ENCODE results near the gene HMGN3. TPM values are rescaled to one million over a fixed set of nuclear protein-coding genes. Genes with fewer than 3 reads are reported as not detected.

Gene HMGN3
- total RNA-seq, 4 donors from 2014 or later: 9.4 to 33.5 (median 21.6) TPM

DNA sequence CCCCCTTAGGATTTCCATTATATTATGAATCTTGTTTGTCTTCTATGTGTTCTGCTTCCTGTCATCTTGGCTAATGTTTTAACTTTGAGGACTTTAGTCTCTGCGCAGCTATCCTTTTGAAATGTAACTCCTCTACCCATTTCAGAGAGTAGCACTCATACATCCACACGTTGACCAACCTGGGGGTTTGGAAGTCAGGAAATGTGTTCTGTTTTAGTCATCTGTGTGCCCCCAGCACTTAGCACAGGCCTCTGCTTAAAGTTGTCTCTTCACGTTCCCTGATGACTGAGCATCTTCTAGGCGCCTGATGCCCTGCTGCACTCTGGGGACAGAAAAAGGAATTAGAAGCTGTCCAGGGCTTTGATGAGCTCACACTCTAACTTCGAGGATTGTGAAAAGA is 47.9 kb downstream of the HMGN3 start:
- Histone ChIP-seq H3K36me3 (no peaks in the 10 kb centered on the region), H3K4me3 (no peak overlapping the region), H3K27me3 (no peaks in the 10 kb centered on the region), H3K27ac (no peak overlapping the region), H3K9me3 (peaks cover 0 to 4% of the 10 kb centered on the region in 2 donors), H3K4me1 (no peaks in the 10 kb centered on the region)
- whole genome bisulfite sequencing, 2 donors (ENCODE audit: low coverage in 1 of 2): 64 to 86% methylated on average over 3 to 5 of the region's 5 CpGs
- TF ChIP-seq POLR2A (IDR thresholded peaks at IDR 0.05): no peak
- no peak for TF ChIP-seq EP300 (IDR thresholded peaks at IDR 0.05; ENCODE audit: low read depth)
- TF ChIP-seq, protein P1, sequence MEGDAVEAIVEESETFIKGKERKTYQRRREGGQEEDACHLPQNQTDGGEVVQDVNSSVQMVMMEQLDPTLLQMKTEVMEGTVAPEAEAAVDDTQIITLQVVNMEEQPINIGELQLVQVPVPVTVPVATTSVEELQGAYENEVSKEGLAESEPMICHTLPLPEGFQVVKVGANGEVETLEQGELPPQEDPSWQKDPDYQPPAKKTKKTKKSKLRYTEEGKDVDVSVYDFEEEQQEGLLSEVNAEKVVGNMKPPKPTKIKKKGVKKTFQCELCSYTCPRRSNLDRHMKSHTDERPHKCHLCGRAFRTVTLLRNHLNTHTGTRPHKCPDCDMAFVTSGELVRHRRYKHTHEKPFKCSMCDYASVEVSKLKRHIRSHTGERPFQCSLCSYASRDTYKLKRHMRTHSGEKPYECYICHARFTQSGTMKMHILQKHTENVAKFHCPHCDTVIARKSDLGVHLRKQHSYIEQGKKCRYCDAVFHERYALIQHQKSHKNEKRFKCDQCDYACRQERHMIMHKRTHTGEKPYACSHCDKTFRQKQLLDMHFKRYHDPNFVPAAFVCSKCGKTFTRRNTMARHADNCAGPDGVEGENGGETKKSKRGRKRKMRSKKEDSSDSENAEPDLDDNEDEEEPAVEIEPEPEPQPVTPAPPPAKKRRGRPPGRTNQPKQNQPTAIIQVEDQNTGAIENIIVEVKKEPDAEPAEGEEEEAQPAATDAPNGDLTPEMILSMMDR (IDR thresholded peaks at IDR 0.05): no peak
- DNase-seq: no peak
- in situ Hi-C loops (cut with MboI; ENCODE audit: low pct_ligation_motif_present in 1 of 4, low pct_unique_long_range_greater_than_20kb in 1 of 4, low sequenced_read_pairs in 3 of 4) (no loop called here), intact Hi-C loops (cut with DNase I; ENCODE audit: low total_unique reads) (no loop called here)

DNA sequence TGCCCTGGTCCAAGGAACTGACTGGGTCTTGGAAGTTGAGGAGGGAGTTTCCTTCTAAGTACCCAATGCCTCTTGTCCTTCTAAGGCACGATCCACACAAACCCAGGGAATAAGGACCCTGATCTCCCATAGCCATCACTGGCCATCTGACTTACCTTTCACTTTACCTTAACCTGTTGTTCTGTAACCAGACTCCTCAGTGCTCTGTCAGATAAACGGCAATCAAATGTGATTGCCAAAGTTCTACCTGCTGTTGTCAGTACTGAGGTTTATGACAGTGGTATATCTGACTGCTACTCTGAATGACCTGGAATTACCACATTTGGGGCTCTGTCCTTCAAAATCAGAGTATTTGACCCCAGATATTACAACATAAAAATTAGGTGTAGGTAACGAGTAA is 49.8 kb downstream of the HMGN3 start:
- no peaks in the 10 kb centered on the region for H3K27me3 ChIP-seq
- WGBS, 2 donors (ENCODE audit: low coverage in 1 of 2): 69 to 70% methylated on average over 1 to 3 of the region's 3 CpGs
- no peaks in the 10 kb centered on the region for H3K9me3 ChIP-seq
- intact Hi-C loops (cut with DNase I; ENCODE audit: low total_unique reads) (no loop called here), in situ Hi-C loops (cut with MboI; ENCODE audit: low pct_ligation_motif_present in 1 of 4, low pct_unique_long_range_greater_than_20kb in 1 of 4, low sequenced_read_pairs in 3 of 4) (no loop called here)
- H3K4me3 ChIP-seq: no peak overlapping the region
- DNase-seq: no peak
- no peak overlapping the region for H3K27ac ChIP-seq
- TF ChIP-seq EP300 (IDR thresholded peaks at IDR 0.05; ENCODE audit: low read depth) (no peak), POLR2A (IDR thresholded peaks at IDR 0.05) (no peak), POLR2AphosphoS5 (IDR thresholded peaks at IDR 0.05) (no peak)
- TF ChIP-seq, protein P1 (IDR thresholded peaks at IDR 0.05): no peak
- H3K36me3 ChIP-seq: no peaks in the 10 kb centered on the region
- H3K4me1 ChIP-seq: no peaks in the 10 kb centered on the region

DNA sequence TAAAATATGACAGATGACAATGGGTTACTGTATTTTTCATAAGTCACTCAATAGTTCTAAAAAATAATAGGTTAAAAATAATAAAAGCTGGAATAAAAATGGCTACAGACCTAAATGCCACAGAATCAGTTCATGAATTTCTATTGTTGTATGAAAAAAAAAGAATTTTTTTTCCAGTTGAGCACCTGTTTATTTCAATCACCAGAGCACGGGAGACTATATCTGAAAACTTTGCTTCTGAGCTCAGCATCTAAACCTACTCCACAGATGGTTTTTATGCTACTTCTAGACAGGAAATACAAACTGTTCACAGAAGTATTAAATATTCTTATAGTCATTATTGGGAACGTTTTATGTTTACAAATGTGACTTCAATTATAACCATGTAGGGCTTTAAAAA is 50.4 kb downstream of the HMGN3 start:
- intact Hi-C loops (cut with DNase I; ENCODE audit: low total_unique reads): no loop called here
- H3K27me3 ChIP-seq: no peaks in the 10 kb centered on the region
- 27 to 45% methylated on average over 2 of the region's 2 CpGs for WGBS, 2 donors (ENCODE audit: low coverage in 1 of 2)

DNA sequence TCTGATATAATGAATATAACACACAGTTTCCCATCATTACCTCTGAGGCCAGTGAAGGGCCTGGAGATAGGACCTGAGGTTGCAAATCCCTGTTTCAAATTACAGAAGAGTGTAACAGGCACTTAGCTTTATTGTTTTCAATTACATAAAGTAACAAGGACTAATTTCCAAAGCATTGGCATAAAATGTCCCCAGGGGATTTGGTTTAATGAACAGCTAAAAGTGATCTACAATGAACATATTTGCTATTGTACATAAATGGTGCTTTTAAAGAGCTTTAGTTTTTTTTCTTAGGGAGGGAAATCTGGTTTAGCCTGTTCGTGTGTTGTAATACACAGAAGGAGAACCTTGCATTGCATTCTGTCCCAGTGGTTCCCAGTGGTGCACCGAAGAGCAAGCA is 54.4 kb downstream of the HMGN3 start:
- DNase-seq: no peak
- 59 to 63% methylated on average over 2 of the region's 2 CpGs for WGBS, 2 donors (ENCODE audit: low coverage in 1 of 2)
- no peak overlapping the region for H3K27ac ChIP-seq
- H3K4me1 ChIP-seq: no peaks in the 10 kb centered on the region
- TF ChIP-seq EP300 (IDR thresholded peaks at IDR 0.05; ENCODE audit: low read depth) (no peak), POLR2AphosphoS5 (IDR thresholded peaks at IDR 0.05) (no peak), POLR2A (IDR thresholded peaks at IDR 0.05) (no peak)
- TF ChIP-seq, protein P1 (IDR thresholded peaks at IDR 0.05): no peak
- H3K9me3 ChIP-seq: no peaks in the 10 kb centered on the region
- in situ Hi-C loops (cut with MboI; ENCODE audit: low pct_ligation_motif_present in 1 of 4, low pct_unique_long_range_greater_than_20kb in 1 of 4, low sequenced_read_pairs in 3 of 4): no loop called here
- H3K27me3 ChIP-seq: no peaks in the 10 kb centered on the region
- intact Hi-C loops (cut with DNase I; ENCODE audit: low total_unique reads): no loop called here
- H3K36me3 ChIP-seq: no peaks in the 10 kb centered on the region
- H3K4me3 ChIP-seq: no peak overlapping the region

More for the DNA sequence above, 50.4 kb downstream of the HMGN3 start:
- Histone ChIP-seq H3K27ac (no peak overlapping the region), H3K4me1 (no peaks in the 10 kb centered on the region), H3K4me3 (no peak overlapping the region), H3K9me3 (no peaks in the 10 kb centered on the region), H3K36me3 (no peaks in the 10 kb centered on the region)
- no peak for TF ChIP-seq EP300 (IDR thresholded peaks at IDR 0.05; ENCODE audit: low read depth)
- TF ChIP-seq POLR2AphosphoS5 (IDR thresholded peaks at IDR 0.05): no peak
- TF ChIP-seq, protein P1 (IDR thresholded peaks at IDR 0.05): no peak
- TF ChIP-seq POLR2A (IDR thresholded peaks at IDR 0.05): no peak
- in situ Hi-C loops (cut with MboI; ENCODE audit: low pct_ligation_motif_present in 1 of 4, low pct_unique_long_range_greater_than_20kb in 1 of 4, low sequenced_read_pairs in 3 of 4): no loop called here
- DNase-seq: no peak
